GM12878 (cell line): ENCODE measurements around the gene SERBP1. TPM values are rescaled to one million over a fixed set of nuclear protein-coding genes. Genes with fewer than 3 reads are reported as not detected.

Experiments
- ATAC-seq: fragments of 200-7000 bp; cut with Tn5 transposase; 3 replicates; pipeline ENCODE4 v1.9.1; 2020; ENCODE audit warnings: mild to moderate bottlenecking, moderate library complexity
- BruUV-seq: library from RNA; stranded (reverse); fragments of 400-500 nt; replicated peaks from 2 replicates; lab custom pipeline; 2021; lab: Mats Ljungman, UMichigan
- CTCF ChIA-PET: fragments of 300-600 bp; sonication (Branson Sonifier 250); formaldehyde crosslinking; extraction: SDS; loops from one replicate; lab custom pipeline; 2021; ENCODE audit warnings: inconsistent platforms; lab: Yijun Ruan, JAX
- POLR2A ChIA-PET: fragments of 350-600 bp; formaldehyde crosslinking; extraction: SDS; loops from one replicate; lab custom pipeline; 2021; ENCODE audit warnings: inconsistent platforms; lab: Charles Lee
- RAD21 ChIA-PET: fragments of 300-600 bp; sonication (Branson Sonifier 250); formaldehyde crosslinking; loops from one replicate; lab custom pipeline; 2023; ENCODE audit warnings: antibody characterized with exemption; ENCODE audit not compliant: unreplicated experiment; lab: Charles Lee
- SMC1A ChIA-PET: fragments of 300-600 bp; sonication (Branson Sonifier 250); formaldehyde crosslinking; loops from one replicate; lab custom pipeline; 2023; ENCODE audit not compliant: unreplicated experiment, uncharacterized antibody; lab: Charles Lee
- DNase-seq: peaks from one replicate; pipeline ENCODE4 v3.0.0-alpha.2; 2011; ENCODE audit warnings: low read depth, low spot score
- FAIRE-seq: peaks from 3 replicates; lab custom pipeline; 2011; peaks lifted over from hg19 to GRCh38; lab: Jason Lieb, UNC
- H2AFZ ChIP-seq: 2 replicates; pipeline ENCODE4 v1.6.0; 2011; ENCODE audit warnings: low read depth, low read length, control low read depth; ENCODE audit not compliant: control insufficient read depth
- H3K27ac ChIP-seq: 2 replicates; pipeline ENCODE4 v1.5.1; 2011; ENCODE audit warnings: control low read depth; ENCODE audit not compliant: control insufficient read depth, insufficient read depth
- H3K27me3 ChIP-seq, 2 experiments: replicated peaks in 1 of 2; 2 replicates each; pipeline versions ENCODE4 v1.6.0 to v1.6.1; 2011; ENCODE audit warnings: low read length in 1 of 2; ENCODE audit not compliant: control insufficient read depth in 2 of 2, insufficient read depth in 2 of 2
- H3K36me3 ChIP-seq, 2 experiments: 2 replicates each; pipeline ENCODE4 v1.5.1; 2011; ENCODE audit warnings: low read length in 1 of 2; ENCODE audit not compliant: control insufficient read depth in 2 of 2, insufficient read depth in 2 of 2
- H3K4me1 ChIP-seq: 2 replicates; pipeline ENCODE4 v1.6.1; 2011; ENCODE audit warnings: mild to moderate bottlenecking, low read length, moderate library complexity, mixed read lengths; ENCODE audit not compliant: control insufficient read depth, insufficient read depth
- H3K4me2 ChIP-seq: 2 replicates; pipeline ENCODE4 v1.6.0; 2011; ENCODE audit warnings: control low read depth; ENCODE audit not compliant: control insufficient read depth, insufficient read depth
- H3K4me3 ChIP-seq: fragments of 200-600 bp; sonication (generic); 2 replicates; pipeline ENCODE4 v1.5.1; 2016
- H3K79me2 ChIP-seq: 2 replicates; pipeline ENCODE4 v1.6.0; 2011; ENCODE audit warnings: low read length; ENCODE audit not compliant: control insufficient read depth, insufficient read depth
- H3K9ac ChIP-seq: 2 replicates; pipeline ENCODE4 v1.8.0; 2011; ENCODE audit warnings: low read length, control low read depth, mixed read lengths; ENCODE audit not compliant: control insufficient read depth, insufficient read depth
- H3K9me3 ChIP-seq: replicated peaks from 3 replicates; pipeline ENCODE4 v1.5.1; 2011; ENCODE audit warnings: mild to moderate bottlenecking, low read length; ENCODE audit not compliant: control insufficient read depth, insufficient read depth
- H4K20me1 ChIP-seq: 2 replicates; pipeline ENCODE4 v1.6.0; 2011; ENCODE audit not compliant: control insufficient read depth, insufficient read depth
- ASH2L ChIP-seq: fragments of 300-600, 200-600 bp; sonication (generic); IDR thresholded peaks from 2 replicates; pipeline ENCODE4 v1.6.1; 2017; ENCODE audit warnings: low read depth, mild to moderate bottlenecking, borderline replicate concordance
- BHLHE40 ChIP-seq, 2 experiments: fragments of 450-650 bp in 1 of 2; IDR thresholded peaks; 2 replicates each; pipeline ENCODE4 v1.6.1; 2011 to 2017; ENCODE audit warnings: low read depth in 2 of 2, borderline replicate concordance in 1 of 2, improper control_type of control experiment in 1 of 2, low read length in 1 of 2, mild to moderate bottlenecking in 1 of 2
- E2F8 ChIP-seq: fragments of 450-650 bp; IDR thresholded peaks from 2 replicates; pipeline ENCODE4 v1.6.1; 2018; ENCODE audit warnings: mild to moderate bottlenecking, low read depth, moderate library complexity; ENCODE audit not compliant: partially characterized antibody
- FOXM1 ChIP-seq: IDR thresholded peaks from 2 replicates; pipeline ENCODE4 v1.6.1; 2012; ENCODE audit warnings: low read depth, mild to moderate bottlenecking, inconsistent platforms, low read length, moderate library complexity
- MTA3 ChIP-seq: IDR thresholded peaks from 2 replicates; pipeline ENCODE4 v1.6.1; 2012; ENCODE audit warnings: low read length, inconsistent platforms, borderline replicate concordance
- POU2F2 ChIP-seq: IDR thresholded peaks from 3 replicates; pipeline ENCODE4 v1.6.1; 2011; ENCODE audit warnings: low read depth, mild to moderate bottlenecking, low read length, borderline replicate concordance
- RAD51 ChIP-seq: fragments of 450-650 bp; IDR thresholded peaks from 2 replicates; pipeline ENCODE4 v1.6.1; 2016; ENCODE audit warnings: moderate library complexity, mild to moderate bottlenecking, inconsistent platforms
- RUNX3 ChIP-seq: IDR thresholded peaks from 2 replicates; pipeline ENCODE4 v1.6.1; 2012; ENCODE audit warnings: low read length, inconsistent platforms
- USF1 ChIP-seq: IDR thresholded peaks from 2 replicates; pipeline ENCODE4 v1.6.1; 2011; ENCODE audit warnings: borderline replicate concordance, low read depth, mild to moderate bottlenecking, moderate library complexity, mixed read lengths, low read length; ENCODE audit not compliant: insufficient read depth; ENCODE audit errors: extremely low read length
- ZBED1 ChIP-seq: IDR thresholded peaks from 2 replicates; pipeline ENCODE4 v1.6.1; 2016; ENCODE audit warnings: borderline replicate concordance
- ZNF24 ChIP-seq: fragments of 450-650 bp; IDR thresholded peaks from 2 replicates; pipeline ENCODE4 v1.6.1; 2017; ENCODE audit warnings: antibody characterized with exemption, mild to moderate bottlenecking
- WGBS: methylation state at CpG from one replicate; pipeline ENCODE4 v1.1.6; 2016; ENCODE audit warnings: low lambda C conversion rate; ENCODE audit not compliant: insufficient replicate concordance, insufficient coverage; ENCODE audit errors: missing lambda C conversion rate; 5-methylcytosine and 5-hydroxymethylcytosine counted together
- in situ Hi-C: fragments of 300-500 bp; cut with MboI; formaldehyde crosslinking; loops from 9 replicates; pipeline ENCODE4 v1.14.3; 2018; ENCODE audit warnings: mixed read lengths
- intact Hi-C: fragments of 100-400 bp; cut with micrococcal nuclease; formaldehyde crosslinking; loops from one replicate; pipeline ENCODE4 v1.14.2; 2022; ENCODE audit not compliant: unreplicated experiment
- polyA plus RNA-seq, 11 experiments: library from polyadenylated mRNA; depleted of rRNA in 4 of 11; unstranded in 6 of 11; stranded (reverse) in 5 of 11; fragments of >200 nt; fragmentation: Nextera tagmentation in 4 of 11; fragmentation: Illumina TruSeq in 1 of 11; extraction: Ambion mirVana in 4 of 11; extraction: Trizol in 1 of 11; gene quantifications; 1 replicate in 1 of 11; 2 replicates in 10 of 11; pipeline versions ENCODE4 v1.2.1 to v1.2.3, GENCODE V29; 2011 to 2016; ENCODE audit warnings: inconsistent platforms in 2 of 11, missing spikeins in 2 of 11, low read depth in 1 of 11
- total RNA-seq, 4 experiments: library from RNA; depleted of rRNA in 3 of 4; stranded (reverse); fragments of >200 nt in 3 of 4; fragmentation: Illumina TruSeq in 1 of 4; extraction: Trizol in 1 of 4; gene quantifications; 2 replicates each; pipeline versions ENCODE4 v1.2.1 to v1.2.3, GENCODE V29; 2013 to 2021
- TF ChIP-seq, protein P1 (sequence below): fragments of 450-650 bp; IDR thresholded peaks from 2 replicates; pipeline ENCODE4 v1.6.1; 2017; ENCODE audit warnings: mild to moderate bottlenecking
- TF ChIP-seq, protein P2 (sequence below): IDR thresholded peaks from 2 replicates; pipeline ENCODE4 v1.6.1; 2012; ENCODE audit warnings: low read length, inconsistent platforms

Gene SERBP1
- total and polyA plus RNA-seq, 10 of the 15 experiments (the other 5 are each of a cell fraction or from before 2014, with no cell fraction given), result 76.7 to 509 (median 384) TPM

DNA sequence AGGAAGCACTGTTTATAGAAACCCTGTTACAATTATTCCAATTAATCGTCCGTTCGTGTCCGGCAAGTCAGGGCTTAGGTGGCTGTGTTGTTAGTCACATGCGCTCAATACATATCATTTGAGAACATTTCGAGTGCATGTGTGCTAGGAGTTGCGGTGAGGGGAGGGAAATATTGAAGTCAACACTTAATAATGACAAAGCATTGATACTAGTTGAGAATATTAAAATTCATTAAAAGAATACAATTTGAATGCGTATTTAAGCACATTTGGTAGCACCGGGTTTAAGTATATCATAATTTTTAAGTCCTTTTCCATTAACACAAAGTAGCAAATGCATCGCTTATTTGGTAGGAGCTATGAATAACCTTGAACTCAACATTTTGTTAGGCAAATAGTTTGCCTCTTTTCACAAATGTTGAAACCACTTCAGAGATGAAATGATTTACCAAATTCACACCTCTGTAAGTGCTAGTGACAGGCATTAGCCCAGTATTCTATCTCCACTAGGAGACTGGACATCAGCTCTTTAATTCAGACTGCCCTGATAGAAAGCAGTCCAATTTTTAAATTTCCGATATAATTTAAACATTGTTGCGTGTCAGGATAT, 1.1 kb upstream of the SERBP1 start:
- 18% methylated on average over 12 of the region's 12 CpGs for WGBS
- POLR2A ChIA-PET, result interaction anchor here (0.6 to 1.3 kb wide), 5 partner anchors 15 to 72 kb away, joined by 3 read pairs; no protein-coding TSS in a partner anchor
- DNase-seq (no peak), ATAC-seq (no peak), FAIRE-seq (no peak)
- Histone ChIP-seq H3K4me3 (peak overlapping the region; percentile 68), H3K9me3 (no peaks in the 10 kb centered on the region), H3K79me2 (peaks cover 40% of the 10 kb centered on the region), H4K20me1 (0 out of 2 replicates have a peak, but pooled peaks cover 3% of the 10 kb centered on the region), H3K27ac (peak overlapping the region; percentile 96), H3K27me3 (no peaks in the 10 kb centered on the region), H3K36me3 (no peaks in the 10 kb centered on the region), H2AFZ (peak overlapping the region; percentile 38), H3K4me1 (peaks cover 15% of the 10 kb centered on the region), H3K9ac (peak overlapping the region; percentile 88), H3K4me2 (peak overlapping the region; percentile 82)
- SMC1A ChIA-PET, result interaction anchor here (0.7 to 2.2 kb wide), 12 partner anchors 9 to 506 kb away, joined by 3 to 12 read pairs (median 4); partner anchors contain the start of gene IL23R
- RAD21 ChIA-PET, result interaction anchor here (0.8 to 1.9 kb wide), 6 partner anchors 59 to 99 kb away, joined by 3 to 7 read pairs (median 4); no protein-coding TSS in a partner anchor
- BruUV-seq, result no TSS peak
- CTCF ChIA-PET, result interaction anchor here (0.8 to 5.2 kb wide), 9 partner anchors 10 to 218 kb away, joined by 3 to 38 read pairs (median 4); no protein-coding TSS in a partner anchor
- intact Hi-C loops, result loop anchor here (2.0 to 5.0 kb wide), 4 partner anchors 92 to 500 kb away; partner anchors contain the start of gene GADD45A
- TF ChIP-seq MTA3 (peak; percentile 55; the same call in 1 of the 2 replicates), RUNX3 (peak; percentile 53; the same call in 1 of the 2 replicates), ASH2L (no peak), USF1 (peak; percentile 20), FOXM1 (0 out of 2 replicates have a peak, but pooled peaks have one; percentile 25), ZBED1 (0 out of 2 replicates have a peak, but pooled peaks have one; percentile 7), BHLHE40 (IDR thresholded peaks at IDR 0.05; ENCODE audit: borderline replicate concordance in 1 of 2, low read depth in 2 of 2, low read length in 1 of 2) (peak in 1 of 2 experiments; percentile 3; a peak in 2 of 4 replicates), E2F8 (peak; percentile 13), ZNF24 (peak; percentile 68; the same call in 1 of the 2 replicates), POU2F2 (no peak), RAD51 (peak; percentile 52)
- TF ChIP-seq, protein P1, sequence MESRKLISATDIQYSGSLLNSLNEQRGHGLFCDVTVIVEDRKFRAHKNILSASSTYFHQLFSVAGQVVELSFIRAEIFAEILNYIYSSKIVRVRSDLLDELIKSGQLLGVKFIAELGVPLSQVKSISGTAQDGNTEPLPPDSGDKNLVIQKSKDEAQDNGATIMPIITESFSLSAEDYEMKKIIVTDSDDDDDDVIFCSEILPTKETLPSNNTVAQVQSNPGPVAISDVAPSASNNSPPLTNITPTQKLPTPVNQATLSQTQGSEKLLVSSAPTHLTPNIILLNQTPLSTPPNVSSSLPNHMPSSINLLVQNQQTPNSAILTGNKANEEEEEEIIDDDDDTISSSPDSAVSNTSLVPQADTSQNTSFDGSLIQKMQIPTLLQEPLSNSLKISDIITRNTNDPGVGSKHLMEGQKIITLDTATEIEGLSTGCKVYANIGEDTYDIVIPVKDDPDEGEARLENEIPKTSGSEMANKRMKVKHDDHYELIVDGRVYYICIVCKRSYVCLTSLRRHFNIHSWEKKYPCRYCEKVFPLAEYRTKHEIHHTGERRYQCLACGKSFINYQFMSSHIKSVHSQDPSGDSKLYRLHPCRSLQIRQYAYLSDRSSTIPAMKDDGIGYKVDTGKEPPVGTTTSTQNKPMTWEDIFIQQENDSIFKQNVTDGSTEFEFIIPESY, result no peak
- TF ChIP-seq, protein P2, sequence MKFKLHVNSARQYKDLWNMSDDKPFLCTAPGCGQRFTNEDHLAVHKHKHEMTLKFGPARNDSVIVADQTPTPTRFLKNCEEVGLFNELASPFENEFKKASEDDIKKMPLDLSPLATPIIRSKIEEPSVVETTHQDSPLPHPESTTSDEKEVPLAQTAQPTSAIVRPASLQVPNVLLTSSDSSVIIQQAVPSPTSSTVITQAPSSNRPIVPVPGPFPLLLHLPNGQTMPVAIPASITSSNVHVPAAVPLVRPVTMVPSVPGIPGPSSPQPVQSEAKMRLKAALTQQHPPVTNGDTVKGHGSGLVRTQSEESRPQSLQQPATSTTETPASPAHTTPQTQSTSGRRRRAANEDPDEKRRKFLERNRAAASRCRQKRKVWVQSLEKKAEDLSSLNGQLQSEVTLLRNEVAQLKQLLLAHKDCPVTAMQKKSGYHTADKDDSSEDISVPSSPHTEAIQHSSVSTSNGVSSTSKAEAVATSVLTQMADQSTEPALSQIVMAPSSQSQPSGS, result 0 out of 2 replicates have a peak, but pooled peaks have one; percentile 45
- in situ Hi-C loops, result no loop called here
